Tongue (tissue), 2 donors: ENCODE data around the gene RUFY1. TPM values are rescaled to one million over a fixed set of nuclear protein-coding genes. Genes with fewer than 3 reads are reported as not detected.
"Not testable (repeated sequence)": the region's sequence is repeated elsewhere in the genome, so short reads cannot be mapped to it uniquely, and the experiment has no call there.

Experiments
- DNase-seq: peaks from one replicate; pipeline ENCODE4 v3.0.0-alpha.2; 2015
- total RNA-seq: library from RNA; depleted of rRNA; stranded (reverse); fragments of >200 nt; gene quantifications from one replicate; pipeline ENCODE4 v1.2.3, GENCODE V29; 2014

Gene RUFY1
- total RNA-seq, 1 donor from 2014 or later, result 41.4 TPM

DNA sequence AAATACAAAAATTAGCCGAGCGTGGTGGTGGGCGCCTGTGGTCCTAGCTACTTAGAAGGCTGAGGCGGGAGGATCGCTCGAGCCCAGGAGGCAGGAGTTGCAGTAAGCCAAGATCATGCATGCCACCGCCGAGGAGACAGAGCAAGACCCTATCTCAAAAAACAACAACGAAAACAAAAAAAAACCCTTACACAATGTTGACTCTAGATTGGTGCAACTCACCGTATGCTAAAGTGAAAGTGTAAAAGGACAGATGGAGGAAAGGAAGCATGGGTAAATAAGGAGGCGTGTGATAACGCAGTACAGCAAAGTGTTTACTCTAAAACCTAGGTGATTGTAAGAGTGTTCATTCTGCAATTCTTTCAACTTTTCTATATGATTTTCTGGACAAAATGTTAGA lies 15.9 kb upstream of the RUFY1 start:
- DNase-seq, result no peak

- DNase-seq, result no peak
Measured at GRCh38 chr5:179536676-179537075, 13.7 kb upstream of the RUFY1 start.

GRCh38 chr5:179542170-179542569 lies 8.2 kb upstream of the RUFY1 start:
- no peak for DNase-seq

GRCh38 chr5:179543275-179543674 lies 7.1 kb upstream of the RUFY1 start:
- not testable (repeated sequence) for DNase-seq

DNA sequence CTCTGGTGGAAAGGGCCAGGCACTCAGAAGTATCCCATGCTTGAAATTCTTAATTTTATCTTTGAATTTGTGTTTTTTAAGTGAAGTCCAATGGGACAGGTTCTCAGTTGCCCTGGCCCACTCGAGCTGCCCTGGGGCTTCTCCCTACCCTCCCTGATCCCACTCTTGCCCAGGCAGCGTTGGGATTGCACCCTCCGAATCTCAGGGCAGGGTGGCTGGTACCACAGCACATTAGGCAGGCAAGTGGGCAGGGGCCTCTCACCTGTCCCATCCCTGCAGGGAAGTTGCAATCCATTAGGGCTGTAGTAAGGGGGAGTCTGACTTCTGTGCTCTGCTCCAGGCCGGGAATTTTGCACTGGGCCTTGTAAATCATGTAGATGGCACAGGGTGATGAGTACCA lies 2.7 kb downstream of the RUFY1 start:
- no peak for DNase-seq

- no peak for DNase-seq
Measured at GRCh38 chr5:179553875-179554274, 3.5 kb downstream of the RUFY1 start.

DNA sequence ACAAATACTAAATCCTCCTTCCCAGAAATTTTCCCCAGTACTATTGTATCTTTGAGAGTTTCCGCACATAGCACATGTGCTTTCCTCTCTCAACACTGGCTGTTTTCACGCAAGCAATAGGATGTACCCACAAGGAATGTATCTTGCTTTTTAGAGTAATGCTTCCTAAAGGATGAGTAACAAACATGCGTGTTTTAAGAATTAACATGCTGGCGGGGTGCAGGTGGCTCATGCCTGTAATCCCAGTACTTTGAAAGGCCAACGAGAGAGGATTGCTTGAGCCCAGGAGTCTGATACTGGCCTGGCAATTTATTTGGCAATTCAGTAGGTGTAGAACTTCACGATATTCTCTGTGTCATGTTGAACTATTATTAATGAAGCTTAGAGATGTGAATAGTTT lies 4.6 kb downstream of the RUFY1 start:
- DNase-seq, result no peak

- not testable (repeated sequence) for DNase-seq
Measured at GRCh38 chr5:179558261-179558799, 8.0 kb downstream of the RUFY1 start.

- peak; percentile 83 for DNase-seq
Measured at GRCh38 chr5:179558932-179559283, 8.6 kb downstream of the RUFY1 start.

DNA sequence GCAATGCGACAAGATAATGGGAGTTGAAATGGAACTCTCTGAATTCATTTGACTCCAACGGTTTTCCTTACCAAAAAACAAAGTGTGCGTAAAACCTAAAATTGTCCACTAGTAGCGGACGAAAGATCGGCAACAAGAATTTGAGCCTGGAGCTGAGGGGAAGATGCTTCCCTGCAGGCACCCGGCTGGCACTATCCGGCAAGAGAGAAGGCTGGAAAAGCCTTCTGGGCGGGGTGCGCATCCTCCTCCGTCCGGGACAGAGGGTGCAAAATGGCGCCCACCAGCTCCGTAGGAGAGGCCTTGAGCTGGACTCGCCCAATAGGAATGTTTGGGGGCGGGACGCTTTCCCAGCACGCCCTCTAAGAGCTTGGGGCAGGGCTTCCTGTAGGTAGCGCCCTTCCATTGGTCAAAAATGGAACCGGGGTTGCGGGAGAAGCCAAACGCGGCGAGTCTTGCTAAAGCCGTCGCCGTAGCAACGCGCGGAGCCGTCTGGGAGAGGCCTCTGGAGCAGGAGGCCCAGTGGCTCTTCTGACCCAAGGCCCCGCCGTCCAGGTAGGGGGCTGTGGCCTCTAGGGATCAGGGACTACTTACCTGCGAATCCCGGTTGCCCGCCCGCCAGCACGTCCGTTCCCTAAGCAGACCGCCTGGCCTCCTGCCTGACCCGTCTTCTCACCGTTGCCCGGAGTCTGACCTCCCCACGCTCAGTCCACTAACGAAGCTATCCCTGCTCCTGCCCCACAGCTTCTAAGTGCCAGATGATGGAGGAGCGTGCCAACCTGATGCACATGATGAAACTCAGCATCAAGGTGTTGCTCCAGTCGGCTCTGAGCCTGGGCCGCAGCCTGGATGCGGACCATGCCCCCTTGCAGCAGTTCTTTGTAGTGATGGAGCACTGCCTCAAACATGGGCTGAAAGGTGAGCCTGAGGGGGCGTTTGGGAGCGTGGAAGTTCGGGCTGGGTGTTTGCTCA lies 9.2 kb downstream of the RUFY1 start:
- peak; percentile 99 for DNase-seq

DNA sequence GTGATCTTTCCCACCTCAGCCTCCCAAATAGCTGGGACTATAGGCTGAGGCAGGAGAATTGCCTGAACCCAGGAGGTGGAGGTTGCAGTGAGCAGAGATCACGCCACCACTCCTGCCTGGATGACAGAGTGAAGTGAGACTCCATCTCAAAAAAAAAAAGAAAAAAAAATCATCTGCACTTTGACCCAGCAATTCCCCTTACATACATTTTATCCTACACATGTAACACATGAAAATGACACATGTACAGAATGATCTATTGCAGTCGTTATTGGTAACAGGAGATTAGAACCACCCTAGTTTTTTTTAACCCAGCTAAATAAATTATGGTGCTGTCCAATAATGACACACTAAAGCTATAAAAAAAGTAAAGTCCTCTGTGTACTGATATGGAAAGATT lies 14.2 kb downstream of the RUFY1 start:
- DNase-seq, result no peak

DNA sequence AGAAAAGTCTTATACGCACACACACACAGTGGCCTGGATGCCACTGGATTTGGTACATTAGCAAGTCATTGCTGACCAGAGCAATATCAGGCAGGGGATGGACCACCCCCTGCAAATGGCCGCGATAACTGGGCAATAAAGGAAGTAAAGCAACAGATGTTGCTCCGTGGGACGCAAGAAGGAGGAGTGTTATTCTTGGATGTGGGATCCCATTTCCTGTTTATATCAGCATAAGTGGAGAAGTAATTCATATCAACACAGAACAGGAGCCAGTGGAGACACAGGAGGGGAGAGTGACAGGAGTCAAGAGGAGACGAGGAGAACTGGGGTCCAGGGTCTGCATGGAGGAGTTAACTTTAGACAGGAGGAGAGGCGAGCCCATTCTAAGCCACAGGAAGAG lies 18.4 kb downstream of the RUFY1 start:
- no peak for DNase-seq

DNA sequence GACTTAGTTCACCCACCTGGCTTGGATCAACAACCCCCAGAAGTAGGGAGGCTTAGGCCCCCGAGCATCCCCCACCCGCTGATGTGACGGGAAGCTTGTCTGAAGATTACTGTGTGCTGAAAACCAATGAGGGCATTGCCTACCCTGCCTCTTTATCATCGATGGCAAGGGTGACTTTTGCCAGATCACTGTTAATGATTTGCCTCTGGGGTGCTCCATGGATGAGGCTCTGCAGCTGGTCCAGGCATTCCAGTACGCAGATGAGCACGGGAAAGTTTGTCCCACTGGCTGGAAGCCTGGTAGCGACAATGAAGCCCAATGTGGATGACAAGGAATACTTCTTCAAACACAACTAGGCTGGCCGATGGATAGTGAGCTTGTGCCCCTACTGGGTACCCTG lies 22.0 kb downstream of the RUFY1 start:
- no peak for DNase-seq

DNA sequence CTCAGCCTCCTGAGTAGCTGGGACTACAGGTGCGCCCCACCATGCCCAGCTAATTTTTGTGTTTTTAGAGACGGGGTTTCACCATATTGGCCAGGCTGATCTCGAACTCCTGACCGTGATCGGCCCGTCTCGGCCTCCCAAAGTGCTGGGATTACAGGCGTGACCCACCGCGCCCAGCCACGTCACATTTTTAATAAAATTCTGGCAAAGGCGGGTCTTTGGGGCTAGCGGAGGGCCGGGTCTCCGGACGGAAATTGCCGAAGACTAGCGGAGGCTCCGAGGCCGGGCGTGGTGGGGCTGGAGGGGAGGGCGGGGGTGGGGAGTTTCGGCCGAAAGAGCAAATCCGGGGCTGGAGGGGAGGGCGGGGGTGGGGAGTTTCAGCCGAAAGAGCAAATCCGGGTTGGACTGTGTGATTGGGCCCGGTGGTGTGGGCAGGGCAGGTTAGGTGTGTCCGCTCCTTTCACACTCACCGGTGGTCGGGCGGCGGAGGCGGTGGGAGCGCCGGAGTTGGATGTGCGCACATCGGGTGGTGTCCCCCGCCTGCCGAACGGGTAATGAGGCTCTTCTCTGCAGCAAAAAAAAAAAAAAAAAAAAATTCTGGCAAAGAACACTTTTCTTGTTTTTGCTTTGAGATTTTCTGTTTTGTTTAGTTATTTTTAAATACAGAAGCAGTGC lies 27.1 kb downstream of the RUFY1 start:
- no peak for DNase-seq

GRCh38 chr5:179585941-179586401 lies 35.6 kb downstream of the RUFY1 start:
- no peak for DNase-seq

- no peak for DNase-seq
Measured at GRCh38 chr5:179588166-179588565, 37.8 kb downstream of the RUFY1 start.

DNA sequence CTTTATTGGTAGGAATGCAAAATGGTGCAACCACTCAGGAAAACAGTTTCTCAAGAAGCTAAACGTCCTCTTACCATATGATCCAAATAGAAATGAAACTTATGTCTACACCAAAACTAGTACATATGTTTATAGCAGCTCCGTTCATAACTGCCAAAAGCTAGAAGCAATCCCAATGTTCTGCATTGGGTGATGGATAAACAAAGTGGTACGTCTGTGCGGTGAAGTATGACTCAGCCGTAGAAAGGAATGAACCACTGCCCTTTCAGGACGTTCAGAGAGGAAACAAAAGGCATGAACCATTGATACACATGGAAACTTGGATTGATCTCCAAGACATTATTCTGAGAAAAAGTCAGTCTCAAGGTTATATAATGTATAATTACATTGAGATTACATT lies 45.6 kb downstream of the RUFY1 start:
- no peak for DNase-seq

- no peak for DNase-seq
Measured at GRCh38 chr5:179596421-179596820, 46.1 kb downstream of the RUFY1 start.

DNA sequence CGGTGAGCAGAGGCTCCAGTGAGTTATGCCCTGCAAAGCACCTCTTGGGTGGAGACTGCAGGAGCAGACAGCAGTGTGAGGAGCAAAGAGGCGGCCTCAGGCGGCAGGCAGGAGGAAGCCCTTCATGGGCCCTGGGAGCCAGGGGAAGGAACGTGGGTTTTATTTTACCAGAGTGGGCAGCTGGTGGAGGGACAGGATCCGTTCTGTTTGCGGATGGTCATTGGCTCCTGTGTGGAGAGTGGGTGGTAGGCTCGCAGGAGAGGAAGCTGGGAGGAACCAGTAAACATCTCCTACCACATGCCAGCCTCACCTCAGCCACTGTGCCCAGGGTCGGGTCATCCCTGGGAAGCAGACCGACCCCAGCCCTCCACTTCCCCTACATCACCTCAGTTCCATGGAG lies 48.7 kb downstream of the RUFY1 start:
- DNase-seq, result no peak

- no peak for DNase-seq
Measured at GRCh38 chr5:179599566-179599965, 49.2 kb downstream of the RUFY1 start.

GRCh38 chr5:179599973-179600372 lies 49.6 kb downstream of the RUFY1 start:
- DNase-seq, result no peak

DNA sequence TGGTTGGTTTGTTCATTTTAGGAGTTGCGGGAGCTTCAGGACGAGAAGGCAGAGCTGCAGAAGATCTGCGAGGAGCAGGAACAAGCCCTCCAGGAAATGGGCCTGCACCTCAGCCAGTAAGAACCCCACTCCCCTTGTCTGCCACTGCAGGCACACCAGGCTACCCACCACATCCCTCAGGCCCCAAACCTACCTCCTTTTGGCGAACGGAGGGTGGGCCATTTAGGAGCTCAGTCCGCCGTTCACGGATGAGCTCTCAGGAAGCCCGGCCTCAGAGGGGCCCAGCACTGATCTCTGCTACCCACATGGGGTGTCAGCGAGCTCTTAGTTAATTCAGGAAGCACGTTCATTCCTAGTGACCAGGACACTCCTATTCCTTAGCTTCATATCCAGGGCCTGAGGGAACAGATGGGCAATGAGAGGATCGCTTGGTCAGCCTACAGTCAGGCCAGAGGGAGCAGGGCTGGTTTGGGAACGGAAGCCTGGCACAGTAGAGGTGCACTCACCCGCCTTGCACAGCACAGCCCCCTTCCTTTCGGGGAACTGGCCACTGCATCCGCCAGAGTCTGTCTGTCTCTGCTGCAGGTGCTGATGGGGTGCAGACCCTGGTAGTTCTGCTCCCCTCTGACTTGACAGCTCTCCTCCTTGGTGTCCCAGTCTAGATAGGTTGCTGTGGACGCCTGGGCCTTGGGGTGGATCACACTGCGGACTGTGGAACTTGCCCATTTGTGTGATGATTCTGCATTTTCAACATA lies 51.7 kb downstream of the RUFY1 start:
- DNase-seq, result no peak

DNA sequence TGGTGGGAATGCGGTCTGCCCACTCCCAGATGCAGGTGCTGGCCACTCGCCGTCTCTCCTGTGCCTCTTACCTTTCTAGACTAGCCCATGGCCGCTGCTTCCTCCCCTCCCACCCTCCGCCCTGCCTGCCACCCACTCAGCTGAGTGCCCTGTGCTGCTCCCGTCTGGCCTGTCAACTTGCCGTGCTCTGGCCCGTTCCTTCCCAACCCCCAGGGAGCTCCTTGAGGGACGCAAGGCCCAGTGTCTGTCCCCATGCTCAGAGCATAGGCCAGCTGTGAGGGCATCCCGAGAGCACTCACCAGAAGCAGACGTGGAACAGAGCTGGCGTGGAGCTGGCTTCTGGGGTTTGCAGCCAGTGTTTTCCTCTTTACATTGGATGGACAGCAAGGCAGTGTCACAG lies 53.0 kb downstream of the RUFY1 start:
- DNase-seq, result no peak
